Fibroblast of lung (primary cell): ENCODE results near the gene FMNL2. TPM values are rescaled to one million over a fixed set of nuclear protein-coding genes. Genes with fewer than 3 reads are reported as not detected.

ENCODE experiments used
- DNase-seq, 2 donors: peaks; one replicate each; pipeline versions ENCODE4 v3.0.0 to v3.0.0-alpha.2; 2010; ENCODE audit warnings: low read depth in 2 of 2
- H2AFZ ChIP-seq: 2 replicates; pipeline ENCODE4 v1.5.1; 2012; ENCODE audit warnings: low read length, control low read depth, inconsistent platforms
- H3K27ac ChIP-seq: 2 replicates; pipeline ENCODE4 v1.5.1; 2011; ENCODE audit warnings: low read length, control low read depth; ENCODE audit not compliant: insufficient read depth
- H3K27me3 ChIP-seq: 2 replicates; pipeline ENCODE4 v1.5.1; 2011; ENCODE audit warnings: mild to moderate bottlenecking, low read length; ENCODE audit not compliant: control insufficient read depth, insufficient read depth
- H3K36me3 ChIP-seq: 2 replicates; pipeline ENCODE4 v1.5.1; 2011; ENCODE audit warnings: low read length; ENCODE audit not compliant: control insufficient read depth, insufficient read depth
- H3K4me1 ChIP-seq: 2 replicates; pipeline ENCODE4 v1.5.1; 2011; ENCODE audit warnings: low read length; ENCODE audit not compliant: control insufficient read depth, insufficient read depth; ENCODE audit errors: extremely low read depth
- H3K4me2 ChIP-seq: 2 replicates; pipeline ENCODE4 v1.5.1; 2011; ENCODE audit warnings: low read length, control low read depth; ENCODE audit not compliant: insufficient read depth; ENCODE audit errors: extremely low read depth
- H3K4me3 ChIP-seq, 4 experiments: fragments of 200-600 bp in 1 of 4; sonication (generic) in 1 of 4; replicated peaks in 1 of 4; 2 replicates each; pipeline ENCODE4 v1.5.1; 2011 to 2016; ENCODE audit warnings: low read length in 4 of 4, low read depth in 3 of 4, mild to moderate bottlenecking in 3 of 4, control low read depth in 2 of 4, inconsistent platforms in 1 of 4, mixed read lengths in 1 of 4; ENCODE audit not compliant: insufficient read depth in 1 of 4; ENCODE audit errors: control extremely low read depth in 1 of 4
- H3K79me2 ChIP-seq: 2 replicates; pipeline ENCODE4 v1.5.1; 2012; ENCODE audit warnings: mild to moderate bottlenecking, low read length, inconsistent platforms; ENCODE audit not compliant: control insufficient read depth, insufficient read depth
- H3K9ac ChIP-seq: 2 replicates; pipeline ENCODE4 v1.5.1; 2011; ENCODE audit warnings: mild to moderate bottlenecking, low read length, control low read depth; ENCODE audit not compliant: insufficient read depth
- H3K9me3 ChIP-seq: 2 replicates; pipeline ENCODE4 v1.5.1; 2012; ENCODE audit warnings: low read depth, low read length; ENCODE audit not compliant: control insufficient read depth, insufficient read depth
- H4K20me1 ChIP-seq: 2 replicates; pipeline ENCODE4 v1.5.1; 2011; ENCODE audit warnings: low read length; ENCODE audit not compliant: control insufficient read depth, insufficient read depth; ENCODE audit errors: extremely low read depth
- EZH2 ChIP-seq: IDR thresholded peaks from 2 replicates; pipeline ENCODE4 v1.5.1; 2012; ENCODE audit warnings: low read length, control low read depth, mild to moderate bottlenecking; ENCODE audit errors: missing control alignments
- polyA plus RNA-seq, 2 donors: library from polyadenylated mRNA; depleted of rRNA in 1 of 2; stranded (reverse) in 1 of 2; unstranded in 1 of 2; fragments of >200 nt; gene quantifications; 2 replicates each; pipeline ENCODE4 v1.2.1, GENCODE V29; 2011 to 2012; ENCODE audit warnings: missing spikeins in 1 of 2
- total RNA-seq: library from RNA; depleted of rRNA; stranded (reverse); fragments of >200 nt; gene quantifications from 2 replicates; pipeline ENCODE4 v1.2.1, GENCODE V29; 2014
- TF ChIP-seq, protein P1 (sequence below), 2 donors: IDR thresholded peaks in 1 of 2; conservative IDR thresholded peaks in 1 of 2; 1 replicate in 1 of 2; 2 replicates in 1 of 2; pipeline ENCODE4 v1.5.1; 2011 to 2012; ENCODE audit warnings: low read length in 2 of 2, control low read depth in 1 of 2, inconsistent platforms in 1 of 2, low read depth in 1 of 2, mild to moderate bottlenecking in 1 of 2

The FMNL2 gene
- total and polyA plus RNA-seq, 2 donors (not counting 1 experiment from before 2014, with no cell fraction given), result 12.0 to 30.2 TPM

DNA sequence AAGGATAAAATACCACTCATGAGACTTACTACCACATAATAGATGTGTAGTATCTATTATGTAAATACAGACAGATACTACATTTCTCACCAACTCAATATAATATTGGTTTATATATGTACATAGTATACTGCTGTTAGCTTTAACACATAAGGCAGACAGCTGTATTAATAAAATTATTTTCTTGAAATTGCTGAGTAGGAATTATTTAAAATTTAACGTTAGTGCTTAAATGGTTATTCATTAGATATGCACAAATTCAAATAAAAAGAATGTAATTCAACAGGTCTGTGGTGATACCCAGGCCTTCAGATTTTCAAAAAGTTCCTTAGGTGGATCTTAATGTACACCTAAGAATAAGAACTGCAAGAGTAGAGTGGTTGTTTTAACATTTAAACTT lies 323.2 kb downstream of the FMNL2 start:
- no peak overlapping the region for H2AFZ ChIP-seq
- H3K4me1 ChIP-seq, result no peaks in the 10 kb centered on the region
- H3K4me3 ChIP-seq, result no peak overlapping the region
- H3K79me2 ChIP-seq, result no peaks in the 10 kb centered on the region
- TF ChIP-seq EZH2, result no peak
- TF ChIP-seq, protein P1, sequence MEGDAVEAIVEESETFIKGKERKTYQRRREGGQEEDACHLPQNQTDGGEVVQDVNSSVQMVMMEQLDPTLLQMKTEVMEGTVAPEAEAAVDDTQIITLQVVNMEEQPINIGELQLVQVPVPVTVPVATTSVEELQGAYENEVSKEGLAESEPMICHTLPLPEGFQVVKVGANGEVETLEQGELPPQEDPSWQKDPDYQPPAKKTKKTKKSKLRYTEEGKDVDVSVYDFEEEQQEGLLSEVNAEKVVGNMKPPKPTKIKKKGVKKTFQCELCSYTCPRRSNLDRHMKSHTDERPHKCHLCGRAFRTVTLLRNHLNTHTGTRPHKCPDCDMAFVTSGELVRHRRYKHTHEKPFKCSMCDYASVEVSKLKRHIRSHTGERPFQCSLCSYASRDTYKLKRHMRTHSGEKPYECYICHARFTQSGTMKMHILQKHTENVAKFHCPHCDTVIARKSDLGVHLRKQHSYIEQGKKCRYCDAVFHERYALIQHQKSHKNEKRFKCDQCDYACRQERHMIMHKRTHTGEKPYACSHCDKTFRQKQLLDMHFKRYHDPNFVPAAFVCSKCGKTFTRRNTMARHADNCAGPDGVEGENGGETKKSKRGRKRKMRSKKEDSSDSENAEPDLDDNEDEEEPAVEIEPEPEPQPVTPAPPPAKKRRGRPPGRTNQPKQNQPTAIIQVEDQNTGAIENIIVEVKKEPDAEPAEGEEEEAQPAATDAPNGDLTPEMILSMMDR (conservative IDR thresholded peaks at IDR 0.05 in 1 of 2, IDR thresholded peaks at IDR 0.05 in 1 of 2; ENCODE audit: low read depth in 1 of 2, low read length in 2 of 2), result no peak
- H3K4me2 ChIP-seq, result no peak overlapping the region
- H3K9ac ChIP-seq, result no peak overlapping the region
- H3K36me3 ChIP-seq, result peaks cover 4% of the 10 kb centered on the region
- H3K9me3 ChIP-seq, result no peaks in the 10 kb centered on the region
- H4K20me1 ChIP-seq, result no peaks in the 10 kb centered on the region
- no peak overlapping the region for H3K27ac ChIP-seq
- DNase-seq, result no peak
- no peaks in the 10 kb centered on the region for H3K27me3 ChIP-seq

GRCh38 chr2:152661076-152661475 lies 326.1 kb downstream of the FMNL2 start:
- H3K4me1 ChIP-seq, result no peaks in the 10 kb centered on the region
- no peak overlapping the region for H3K4me3 ChIP-seq
- no peaks in the 10 kb centered on the region for H4K20me1 ChIP-seq
- no peak overlapping the region for H2AFZ ChIP-seq
- no peaks in the 10 kb centered on the region for H3K9me3 ChIP-seq
- no peak overlapping the region for H3K9ac ChIP-seq
- H3K27me3 ChIP-seq, result no peaks in the 10 kb centered on the region
- TF ChIP-seq EZH2, result no peak
- TF ChIP-seq, protein P1 (conservative IDR thresholded peaks at IDR 0.05 in 1 of 2, IDR thresholded peaks at IDR 0.05 in 1 of 2; ENCODE audit: low read depth in 1 of 2, low read length in 2 of 2), result no peak
- H3K4me2 ChIP-seq, result no peak overlapping the region
- DNase-seq, result no peak
- no peaks in the 10 kb centered on the region for H3K79me2 ChIP-seq
- H3K36me3 ChIP-seq, result peaks cover 11% of the 10 kb centered on the region
- H3K27ac ChIP-seq, result no peak overlapping the region

GRCh38 chr2:152664725-152665124 lies 329.8 kb downstream of the FMNL2 start:
- H2AFZ ChIP-seq, result no peak overlapping the region
- DNase-seq, result no peak
- no peak overlapping the region for H3K4me2 ChIP-seq
- H3K27me3 ChIP-seq, result no peaks in the 10 kb centered on the region
- no peak overlapping the region for H3K27ac ChIP-seq
- H3K9me3 ChIP-seq, result no peaks in the 10 kb centered on the region
- no peak overlapping the region for H3K9ac ChIP-seq
- no peaks in the 10 kb centered on the region for H3K79me2 ChIP-seq
- TF ChIP-seq EZH2, result no peak
- TF ChIP-seq, protein P1 (conservative IDR thresholded peaks at IDR 0.05 in 1 of 2, IDR thresholded peaks at IDR 0.05 in 1 of 2; ENCODE audit: low read depth in 1 of 2, low read length in 2 of 2), result no peak
- no peaks in the 10 kb centered on the region for H4K20me1 ChIP-seq
- peaks cover 9% of the 10 kb centered on the region for H3K36me3 ChIP-seq
- no peak overlapping the region for H3K4me3 ChIP-seq
- H3K4me1 ChIP-seq, result no peaks in the 10 kb centered on the region
